BLaER1 (cell line): ENCODE results near the gene CRYBA4.

Experiments used
- H3K27ac ChIP-seq: shearing (Covaris generic); formaldehyde crosslinking; 2 replicates; pipeline ENCODE4 v1.8.1; 2022
- H3K27me3 ChIP-seq: shearing (Covaris generic); formaldehyde crosslinking; 2 replicates; pipeline ENCODE4 v1.8.1; 2022
- H3K36me3 ChIP-seq: shearing (Covaris generic); formaldehyde crosslinking; 2 replicates; pipeline ENCODE4 v1.8.1; 2022
- H3K4me1 ChIP-seq: shearing (Covaris generic); formaldehyde crosslinking; 2 replicates; pipeline ENCODE4 v1.8.1; 2022
- H3K4me2 ChIP-seq: shearing (Covaris generic); formaldehyde crosslinking; 2 replicates; pipeline ENCODE4 v1.8.1; 2022
- H3K4me3 ChIP-seq: shearing (Covaris generic); formaldehyde crosslinking; 2 replicates; pipeline ENCODE4 v1.8.1; 2022
- H3K9ac ChIP-seq: shearing (Covaris generic); formaldehyde crosslinking; 2 replicates; pipeline ENCODE4 v1.8.1; 2022
- H3K9me3 ChIP-seq: shearing (Covaris generic); formaldehyde crosslinking; 2 replicates; pipeline ENCODE4 v1.8.1; 2022
- H4K20me1 ChIP-seq: shearing (Covaris generic); formaldehyde crosslinking; 2 replicates; pipeline ENCODE4 v1.8.1; 2022
- Cebpa-rat ChIP-seq: shearing (Covaris generic); IDR thresholded peaks from 2 replicates; pipeline ENCODE4 v1.8.1; 2022

CRYBA4 gene

GRCh38 chr22:26677217-26677616, 55.5 kb downstream of the CRYBA4 start:
- H3K27ac ChIP-seq: no peak overlapping the region
- H3K4me1 ChIP-seq: peaks cover 60% of the 10 kb centered on the region
- H3K27me3 ChIP-seq: no peaks in the 10 kb centered on the region
- H3K36me3 ChIP-seq: peaks cover 33% of the 10 kb centered on the region
- H3K9me3 ChIP-seq: no peaks in the 10 kb centered on the region
- peak overlapping the region; percentile 32 for H3K4me2 ChIP-seq
- H4K20me1 ChIP-seq: peaks cover 49% of the 10 kb centered on the region
- no peak overlapping the region for H3K9ac ChIP-seq
- TF ChIP-seq Cebpa-rat: no peak
- H3K4me3 ChIP-seq: no peak overlapping the region

GRCh38 chr22:26679003-26679629, 57.4 kb downstream of the CRYBA4 start:
- no peak overlapping the region for H3K4me3 ChIP-seq
- no peak overlapping the region for H3K27ac ChIP-seq
- no peaks in the 10 kb centered on the region for H3K9me3 ChIP-seq
- H3K4me1 ChIP-seq: peaks cover 50% of the 10 kb centered on the region
- peak overlapping the region; percentile 32; the same call in 1 of the 2 replicates for H3K4me2 ChIP-seq
- TF ChIP-seq Cebpa-rat: no peak
- H3K27me3 ChIP-seq: no peaks in the 10 kb centered on the region
- no peak overlapping the region for H3K9ac ChIP-seq
- peaks cover 50% of the 10 kb centered on the region for H3K36me3 ChIP-seq
- peaks cover 55% of the 10 kb centered on the region for H4K20me1 ChIP-seq
